BJ (cell line): ENCODE measurements around the gene FBXW2. TPM values are rescaled to one million over a fixed set of nuclear protein-coding genes. Genes with fewer than 3 reads are reported as not detected.

Experiments used
- CTCF ChIA-PET: fragments of 350-600 bp; formaldehyde crosslinking; extraction: SDS; loops from one replicate; lab custom pipeline; 2021; ENCODE audit warnings: antibody characterized with exemption, inconsistent platforms; lab: Yijun Ruan, JAX
- POLR2A ChIA-PET: fragments of 300-600 bp; sonication (Branson Sonifier 250); formaldehyde crosslinking; extraction: SDS; loops from one replicate; lab custom pipeline; 2021; ENCODE audit warnings: antibody characterized with exemption; lab: Charles Lee
- DNase-seq: peaks from one replicate; pipeline ENCODE4 v3.0.0-alpha.2; 2011; ENCODE audit warnings: low read depth
- H3K27me3 ChIP-seq: 2 replicates; pipeline ENCODE4 v1.6.0; 2011; ENCODE audit warnings: low read length; ENCODE audit not compliant: control insufficient read depth, insufficient read depth
- H3K36me3 ChIP-seq: 2 replicates; pipeline ENCODE4 v1.5.1; 2011; ENCODE audit warnings: low read length; ENCODE audit not compliant: control insufficient read depth, insufficient read depth
- H3K4me3 ChIP-seq: 2 replicates; pipeline ENCODE4 v1.5.1; 2011; ENCODE audit warnings: low read depth, mild to moderate bottlenecking, control low read depth, low read length
- CTCF ChIP-seq: IDR thresholded peaks from 2 replicates; pipeline ENCODE4 v1.5.1; 2011; ENCODE audit warnings: low read depth, mild to moderate bottlenecking, control low read depth, inconsistent platforms, low read length, moderate library complexity; ENCODE audit not compliant: insufficient read depth
- polyA plus RNA-seq: library from polyadenylated mRNA; depleted of rRNA; stranded (reverse); fragments of >200 nt; gene quantifications from 2 replicates; pipeline ENCODE4 v1.2.3, GENCODE V29; 2011

The FBXW2 gene
- polyA plus RNA-seq, 1 experiment, result 40.8 TPM

- TF ChIP-seq CTCF, result no peak
- DNase-seq, result no peak
- Histone ChIP-seq H3K27me3 (no peaks in the 10 kb centered on the region), H3K36me3 (no peaks in the 10 kb centered on the region), H3K4me3 (no peak overlapping the region)
- ChIA-PET CTCF (interaction anchor here (0.8 kb wide), 1 partner anchor 15 kb away, joined by 3 read pairs; no protein-coding TSS in a partner anchor), POLR2A (interaction anchor here (0.6 kb wide), 1 partner anchor 16 kb away, joined by 3 read pairs; no protein-coding TSS in a partner anchor)
Observed at GRCh38 chr9:120712539-120713031, 80.6 kb downstream of the FBXW2 start.

GRCh38 chr9:120711841-120712538, 81.2 kb downstream of the FBXW2 start:
- ChIA-PET POLR2A (interaction anchor here (0.6 kb wide), 1 partner anchor 16 kb away, joined by 3 read pairs; no protein-coding TSS in a partner anchor), CTCF (interaction anchor here (0.8 to 1.3 kb wide), 2 partner anchors 15 to 92 kb away, joined by 3 to 4 read pairs; no protein-coding TSS in a partner anchor)
- DNase-seq, result no peak

DNA sequence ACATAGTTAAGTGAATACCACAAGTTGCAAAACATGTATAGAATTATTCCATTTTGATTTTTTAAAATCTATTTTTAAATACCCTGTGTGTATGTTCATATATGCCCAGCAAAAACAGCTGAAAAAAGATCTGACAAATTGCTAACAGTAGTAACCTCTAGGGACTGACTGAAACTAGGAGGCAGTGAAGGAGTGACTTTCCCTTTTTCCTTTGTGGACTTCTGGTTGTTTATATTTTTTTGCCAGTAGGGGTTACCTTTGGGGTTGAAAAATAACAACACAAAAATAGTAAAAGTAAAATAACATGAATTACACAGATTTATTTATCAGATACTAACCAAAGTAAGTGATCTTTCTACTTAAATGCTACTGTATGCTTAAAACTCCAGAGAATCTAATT, 81.9 kb downstream of the FBXW2 start:
- POLR2A ChIA-PET, result no interaction called here
- no peaks in the 10 kb centered on the region for H3K27me3 ChIP-seq
- no peak for TF ChIP-seq CTCF
- no peak for DNase-seq
- CTCF ChIA-PET, result interaction anchor here (1.3 kb wide), 1 partner anchor 91 kb away, joined by 4 read pairs; no protein-coding TSS in a partner anchor
- H3K36me3 ChIP-seq, result no peaks in the 10 kb centered on the region
- no peak overlapping the region for H3K4me3 ChIP-seq

More at GRCh38 chr9:120711841-120712538, 81.2 kb downstream of the FBXW2 start:
- Histone ChIP-seq H3K27me3 (no peaks in the 10 kb centered on the region), H3K4me3 (no peak overlapping the region), H3K36me3 (no peaks in the 10 kb centered on the region)
- TF ChIP-seq CTCF, result no peak

DNA sequence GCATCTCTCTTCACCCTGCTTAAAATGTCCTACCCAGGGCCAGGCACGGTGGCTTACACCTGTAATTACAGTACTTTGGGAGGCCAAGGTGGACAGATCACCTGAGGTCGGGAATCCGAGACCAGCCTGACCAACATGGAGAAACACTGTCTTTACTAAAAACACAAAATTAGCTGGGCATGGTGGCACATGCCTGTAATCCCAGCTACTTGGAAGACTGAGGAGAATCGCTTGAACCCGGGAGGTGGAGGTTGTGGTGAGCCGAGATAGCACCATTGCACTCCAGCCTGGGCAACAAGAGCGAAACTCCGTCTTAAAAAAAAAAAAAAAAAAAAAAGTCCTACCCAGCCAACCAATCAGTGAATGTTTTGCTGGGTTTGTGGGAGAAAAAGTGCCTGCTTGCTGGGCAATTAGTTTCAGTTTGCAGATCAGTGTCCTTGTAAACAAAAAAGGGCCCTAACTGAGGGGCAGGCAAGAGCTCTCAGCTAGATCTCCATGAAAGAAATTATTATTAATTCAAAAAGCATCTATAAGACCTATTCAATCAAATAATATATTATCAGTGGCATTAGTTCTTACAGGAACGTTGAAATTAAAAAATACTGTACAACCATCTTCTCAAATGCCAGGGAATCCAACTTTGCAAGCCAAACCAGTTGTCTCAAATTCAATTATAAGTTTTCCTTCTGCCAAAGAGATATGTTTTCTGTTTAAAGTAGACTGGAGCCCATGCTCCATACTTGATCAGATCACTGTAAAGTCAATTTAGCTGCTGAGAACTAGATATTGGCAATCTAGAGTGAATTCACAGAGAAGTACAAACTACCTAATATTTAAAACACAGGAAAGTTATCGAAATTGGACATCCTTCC, 82.9 kb downstream of the FBXW2 start:
- Histone ChIP-seq H3K36me3 (no peaks in the 10 kb centered on the region), H3K4me3 (no peak overlapping the region), H3K27me3 (no peaks in the 10 kb centered on the region)
- DNase-seq, result no peak
- ChIA-PET POLR2A (no interaction called here), CTCF (interaction anchor here (1.3 to 1.8 kb wide), 2 partner anchors 90 kb away, joined by 4 to 5 read pairs; no protein-coding TSS in a partner anchor)
- no peak for TF ChIP-seq CTCF
